Caco-2 (cell line): ENCODE results near the gene HNF4A. TPM values are rescaled to one million over a fixed set of nuclear protein-coding genes. Genes with fewer than 3 reads are reported as not detected.
"Not testable (repeated sequence)": the region's sequence is repeated elsewhere in the genome, so short reads cannot be mapped to it uniquely, and the experiment has no call there.

Source experiments
- BruUV-seq: library from RNA; stranded (reverse); fragments of 400-500 nt; replicated peaks from 2 replicates; lab custom pipeline; 2021; lab: Mats Ljungman, UMichigan
- CTCF ChIA-PET: fragments of 300-600 bp; sonication (Branson Sonifier 250); formaldehyde crosslinking; loops from one replicate; lab custom pipeline; 2022; ENCODE audit warnings: antibody characterized with exemption; lab: Charles Lee
- POLR2A ChIA-PET: fragments of 300-600 bp; sonication (Branson Sonifier 250); formaldehyde crosslinking; loops from one replicate; lab custom pipeline; 2022; ENCODE audit warnings: antibody characterized with exemption; lab: Charles Lee
- DNase-seq, 2 experiments: peaks; one replicate each; pipeline versions ENCODE4 v3.0.0 to v3.0.0-alpha.2; 2020 to 2022
- H3K27me3 ChIP-seq: replicated peaks from 2 replicates; pipeline ENCODE4 v1.6.0; 2011; ENCODE audit warnings: low read length; ENCODE audit not compliant: control insufficient read depth, insufficient read depth
- H3K36me3 ChIP-seq: 2 replicates; pipeline ENCODE4 v1.5.1; 2011; ENCODE audit warnings: low read length; ENCODE audit not compliant: control insufficient read depth, insufficient read depth
- H3K4me1 ChIP-seq: fragments of 250-450 bp; sonication (Bioruptor Pico); 2 replicates; pipeline ENCODE4 v1.5.1; 2020; ENCODE audit warnings: mild to moderate bottlenecking
- H3K4me3 ChIP-seq: 2 replicates; pipeline ENCODE4 v1.5.1; 2011; ENCODE audit warnings: low read depth, mild to moderate bottlenecking, control low read depth, low read length
- H3K9me3 ChIP-seq: fragments of 250-450 bp; sonication (Bioruptor Pico); 2 replicates; pipeline ENCODE4 v1.5.1; 2020; ENCODE audit warnings: mild to moderate bottlenecking, moderate library complexity
- H3K27ac Mint-ChIP-seq: one replicate; pipeline ENCODE4 v1.8.0; 2022; ENCODE audit warnings: mixed read lengths; ENCODE audit not compliant: unreplicated experiment
- H3K27me3 Mint-ChIP-seq: one replicate; pipeline ENCODE4 v1.8.0; 2022; ENCODE audit warnings: mixed read lengths; ENCODE audit not compliant: insufficient read depth, unreplicated experiment
- H3K36me3 Mint-ChIP-seq: one replicate; pipeline ENCODE4 v1.8.0; 2022; ENCODE audit warnings: mild to moderate bottlenecking, mixed read lengths; ENCODE audit not compliant: insufficient read depth, unreplicated experiment
- H3K4me1 Mint-ChIP-seq: one replicate; pipeline ENCODE4 v1.8.0; 2022; ENCODE audit warnings: low read depth, mixed read lengths; ENCODE audit not compliant: unreplicated experiment
- H3K4me3 Mint-ChIP-seq: one replicate; pipeline ENCODE4 v1.8.0; 2022; ENCODE audit warnings: mild to moderate bottlenecking, moderate library complexity, mixed read lengths; ENCODE audit not compliant: unreplicated experiment
- H3K9me3 Mint-ChIP-seq: one replicate; pipeline ENCODE4 v1.8.0; 2022; ENCODE audit warnings: mixed read lengths; ENCODE audit not compliant: unreplicated experiment
- CTCF ChIP-seq, 2 experiments: fragments of 200-600 bp in 1 of 2; IDR thresholded peaks; 1 replicate in 1 of 2; 2 replicates in 1 of 2; pipeline versions ENCODE4 v1.5.1 to v1.8.0; 2011 to 2022; ENCODE audit warnings: antibody characterized with exemption in 1 of 2, control low read depth in 1 of 2, inconsistent platforms in 1 of 2, low read depth in 1 of 2, low read length in 1 of 2, mild to moderate bottlenecking in 1 of 2, moderate library complexity in 1 of 2; ENCODE audit not compliant: insufficient read depth in 1 of 2, severe bottlenecking in 1 of 2, unreplicated experiment in 1 of 2
- intact Hi-C: fragments of 100-400 bp; cut with micrococcal nuclease; formaldehyde crosslinking; loops from one replicate; pipeline ENCODE4 v1.10.0; 2022; ENCODE audit not compliant: unreplicated experiment
- total RNA-seq: library from RNA; stranded (reverse); gene quantifications from 2 replicates; pipeline ENCODE4 v1.2.3, GENCODE V29; 2022

Gene HNF4A
- total RNA-seq, 1 experiment from 2014 or later, result 292 TPM

DNA sequence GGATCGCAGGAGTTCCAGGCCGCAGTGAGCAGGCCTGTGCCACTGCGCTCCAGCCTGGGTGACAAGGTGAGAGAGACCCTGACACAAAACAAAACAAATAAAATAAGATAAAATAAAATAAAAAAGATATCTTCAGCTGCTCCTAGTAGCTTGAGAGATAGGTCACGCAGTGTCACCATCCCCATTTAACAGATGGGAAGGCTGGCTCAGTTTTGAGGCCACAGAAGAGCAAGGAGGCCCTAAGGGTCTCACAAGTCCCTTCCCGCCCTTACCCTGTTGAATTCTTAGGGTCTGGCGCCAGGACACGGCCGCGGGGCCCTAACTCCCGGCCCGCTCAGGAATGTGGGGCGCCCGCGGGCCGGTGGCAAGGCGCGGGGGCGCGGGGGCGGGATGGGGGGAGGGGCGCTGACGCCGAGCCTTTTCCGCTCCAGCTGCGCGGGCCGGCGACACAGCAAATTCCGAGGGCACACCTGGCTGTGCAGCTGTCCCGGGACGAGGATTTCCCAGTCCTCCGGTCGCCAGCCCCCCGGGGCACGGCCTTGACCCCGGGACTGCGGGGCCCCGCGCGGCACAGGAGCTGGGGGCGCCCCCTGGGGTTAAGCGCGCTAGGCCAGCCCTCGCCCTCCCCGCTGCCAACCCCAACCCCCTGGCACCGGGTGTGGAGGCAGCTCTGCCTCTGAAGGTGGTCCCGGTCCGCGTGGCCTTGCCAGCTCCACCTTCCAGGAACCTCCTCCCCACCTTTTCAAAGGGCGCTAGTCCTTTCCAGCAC, 28.9 kb upstream of the HNF4A start:
- Mint-ChIP-seq H3K4me1 (no peaks in the 10 kb centered on the region), H3K27ac (peak overlapping the region; percentile 46), H3K4me3 (peak overlapping the region; percentile 49), H3K36me3 (no peaks in the 10 kb centered on the region), H3K9me3 (no peaks in the 10 kb centered on the region), H3K27me3 (no peaks in the 10 kb centered on the region)
- BruUV-seq, result no TSS peak
- peak overlapping the region; percentile 36 for H3K4me3 ChIP-seq
- DNase-seq, result peak in 1 of 2 experiments; percentile 42
- H3K36me3 ChIP-seq, result no peaks in the 10 kb centered on the region
- intact Hi-C loops, result no loop called here
- CTCF ChIA-PET, result interaction anchor here (0.9 to 1.3 kb wide), 2 partner anchors 16 to 25 kb away, joined by 4 read pairs; partner anchors contain the start of gene FITM2
- H3K9me3 ChIP-seq, result no peaks in the 10 kb centered on the region
- no peaks in the 10 kb centered on the region for H3K27me3 ChIP-seq
- TF ChIP-seq CTCF (IDR thresholded peaks at IDR 0.05; ENCODE audit: insufficient read depth in 1 of 2, low read depth in 1 of 2, low read length in 1 of 2, severe bottlenecking in 1 of 2, unreplicated experiment in 1 of 2), result no peak
- POLR2A ChIA-PET, result interaction anchor here (0.6 to 0.7 kb wide), 2 partner anchors 21 to 115 kb away, joined by 3 to 5 read pairs; no protein-coding TSS in a partner anchor
- no peaks in the 10 kb centered on the region for H3K4me1 ChIP-seq

GRCh38 chr20:44327748-44328147, 27.8 kb upstream of the HNF4A start:
- H3K36me3 ChIP-seq, H3K27me3 Mint-ChIP-seq, DNase-seq, H3K9me3 ChIP-seq, H3K4me3 Mint-ChIP-seq, H3K4me3 ChIP-seq, H3K27me3 ChIP-seq, BruUV-seq, H3K36me3 Mint-ChIP-seq, intact Hi-C loops, H3K4me1 ChIP-seq, H3K4me1 Mint-ChIP-seq, H3K9me3 Mint-ChIP-seq, H3K27ac Mint-ChIP-seq: not testable (repeated sequence)
- POLR2A ChIA-PET, result interaction anchor here (0.7 kb wide), 1 partner anchor 111 kb away, joined by 4 read pairs; no protein-coding TSS in a partner anchor
- CTCF ChIA-PET, result interaction anchor here (0.9 kb wide), 1 partner anchor 131 kb away, joined by 3 read pairs; no protein-coding TSS in a partner anchor

GRCh38 chr20:44328428-44328827, 27.1 kb upstream of the HNF4A start:
- Histone ChIP-seq H3K36me3 (no peaks in the 10 kb centered on the region), H3K4me1 (no peaks in the 10 kb centered on the region), H3K9me3 (no peaks in the 10 kb centered on the region), H3K4me3 (no peak overlapping the region), H3K27me3 (no peaks in the 10 kb centered on the region)
- no peak for DNase-seq
- no peak overlapping the region for H3K4me3 Mint-ChIP-seq
- no peak for TF ChIP-seq CTCF (IDR thresholded peaks at IDR 0.05; ENCODE audit: insufficient read depth in 1 of 2, low read depth in 1 of 2, low read length in 1 of 2, severe bottlenecking in 1 of 2, unreplicated experiment in 1 of 2)
- no TSS peak for BruUV-seq
- no peaks in the 10 kb centered on the region for H3K4me1 Mint-ChIP-seq
- ChIA-PET POLR2A (interaction anchor here (0.7 kb wide), 1 partner anchor 111 kb away, joined by 4 read pairs; no protein-coding TSS in a partner anchor), CTCF (interaction anchor here (0.9 kb wide), 1 partner anchor 130 kb away, joined by 3 read pairs; no protein-coding TSS in a partner anchor)
- no peak overlapping the region for H3K27ac Mint-ChIP-seq
- no peaks in the 10 kb centered on the region for H3K27me3 Mint-ChIP-seq
- intact Hi-C loops, result no loop called here
- H3K9me3 Mint-ChIP-seq, result no peaks in the 10 kb centered on the region
- H3K36me3 Mint-ChIP-seq, result no peaks in the 10 kb centered on the region
